Stimulated activated CD4-positive, alpha-beta T cell treated with anti-CD3 and anti-CD28 coated beads, Interleukin-15, amount 100 ng/mL, for 1 hour (primary cell): ENCODE measurements around the gene ETV5.
"Not testable (repeated sequence)": the region's sequence is repeated elsewhere in the genome, so short reads cannot be mapped to it uniquely, and the experiment has no call there.

Experiments used
- DNase-seq, 2 donors: peaks; one replicate each; pipeline ENCODE4 v3.0.0-alpha.2; 2020; ENCODE audit warnings: low read depth in 1 of 2, low spot score in 1 of 2

Gene ETV5

GRCh38 chr3:186025161-186025560 lies 83.7 kb downstream of the ETV5 start:
- no peak for DNase-seq

- no peak for DNase-seq
Measured at GRCh38 chr3:186024210-186024609, 84.7 kb downstream of the ETV5 start.

GRCh38 chr3:186022931-186023330 lies 86.0 kb downstream of the ETV5 start:
- no peak for DNase-seq

- no peak for DNase-seq
Measured at GRCh38 chr3:186021673-186022362, 87.1 kb downstream of the ETV5 start.

GRCh38 chr3:186021250-186021649 lies 87.6 kb downstream of the ETV5 start:
- DNase-seq = not testable (repeated sequence)

- DNase-seq = not testable (repeated sequence)
Measured at GRCh38 chr3:186019288-186019687, 89.6 kb downstream of the ETV5 start.

GRCh38 chr3:186014866-186015265 lies 94.0 kb downstream of the ETV5 start:
- no peak for DNase-seq

GRCh38 chr3:186013312-186013711 lies 95.6 kb downstream of the ETV5 start:
- DNase-seq = no peak

- DNase-seq = no peak
Measured at GRCh38 chr3:186012137-186012536, 96.8 kb downstream of the ETV5 start.

GRCh38 chr3:186004671-186005070 lies 104.2 kb downstream of the ETV5 start:
- no peak for DNase-seq

GRCh38 chr3:186004209-186004608 lies 104.7 kb downstream of the ETV5 start:
- no peak for DNase-seq

GRCh38 chr3:186003610-186004009 lies 105.3 kb downstream of the ETV5 start:
- DNase-seq = no peak

GRCh38 chr3:186002884-186003472 lies 105.9 kb downstream of the ETV5 start:
- no peak for DNase-seq

- no peak for DNase-seq
Measured at GRCh38 chr3:186001842-186002241, 107.0 kb downstream of the ETV5 start.

GRCh38 chr3:185999221-185999620 lies 109.7 kb downstream of the ETV5 start:
- no peak for DNase-seq

GRCh38 chr3:185998136-185998535 lies 110.8 kb downstream of the ETV5 start:
- no peak for DNase-seq

- DNase-seq = no peak
Measured at GRCh38 chr3:185997130-185997529, 111.8 kb downstream of the ETV5 start.
